ENCODE results near the gene RTP2. TPM values are rescaled to one million over a fixed set of nuclear protein-coding genes. Genes with fewer than 3 reads are reported as not detected.
A peak's percentile ranks its signal among the peaks of the same experiment; 100 is the strongest.

RTP2 gene
- polyA plus RNA-seq, 3 donors, result not detected

DNA sequence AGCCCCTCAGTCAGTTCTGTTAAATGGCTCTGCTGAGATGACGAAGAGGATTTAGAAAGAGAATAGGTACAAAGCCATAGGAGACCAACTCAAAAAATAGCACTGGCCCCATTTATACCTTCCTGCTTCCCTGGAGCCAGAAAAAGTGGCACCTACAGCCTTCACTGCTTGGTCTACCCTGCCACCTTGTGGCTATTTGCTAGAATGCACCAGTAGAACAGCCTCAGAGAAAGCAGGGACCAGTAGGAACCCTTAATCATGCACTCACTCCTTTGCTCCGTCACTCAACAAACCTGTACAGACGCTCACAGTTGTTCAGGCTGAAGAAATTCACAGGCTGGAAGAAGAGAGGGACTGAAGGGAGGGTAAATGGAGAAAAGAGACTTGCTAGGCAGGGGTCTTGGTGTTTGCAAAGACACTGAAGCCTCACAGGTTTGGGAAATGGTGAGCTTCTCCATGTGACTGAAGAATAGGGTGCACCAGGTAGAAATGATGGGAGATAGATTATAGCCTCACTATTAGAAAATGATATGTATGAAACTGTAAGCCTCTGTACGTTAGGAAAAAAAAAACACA, 12.1 kb upstream of the RTP2 start:
- Histone ChIP-seq H3K36me3 (replicated peaks in 1 of 2; ENCODE audit: control insufficient read depth in 1 of 2, insufficient read depth in 2 of 2, low read length in 2 of 2) (no peaks in the 10 kb centered on the region), H3K79me2 (ENCODE audit: insufficient read depth, low read length) (no peaks in the 10 kb centered on the region), H3K4me3 (replicated peaks in 1 of 3; ENCODE audit: low read depth in 2 of 3, low read length in 3 of 3) (no peak overlapping the region), H3K4me1 (ENCODE audit: control insufficient read depth in 1 of 2, insufficient read depth in 2 of 2, low read length in 2 of 2) (no peaks in the 10 kb centered on the region), H3K27ac (ENCODE audit: low read depth in 1 of 2, low read length in 2 of 2) (no peak overlapping the region), H3K9me3 (replicated peaks in 1 of 2; ENCODE audit: control insufficient read depth in 1 of 2, insufficient read depth in 1 of 2, low read length in 2 of 2) (no peaks in the 10 kb centered on the region), H2AFZ (ENCODE audit: insufficient read depth, low read depth, low read length, poor library complexity, severe bottlenecking) (no peak overlapping the region), H3K4me2 (replicated peaks; ENCODE audit: extremely low read depth, low read length, poor library complexity, severe bottlenecking) (no peak overlapping the region), H3K9ac (ENCODE audit: insufficient read depth, low read length, poor library complexity, severe bottlenecking) (no peak overlapping the region), H3K27me3 (ENCODE audit: control insufficient read depth in 2 of 2, insufficient read depth in 2 of 2, low read length in 2 of 2) (no peaks in the 10 kb centered on the region), H4K20me1 (ENCODE audit: insufficient read depth, low read length) (no peaks in the 10 kb centered on the region)
- Mint-ChIP-seq H3K9me3 (no peaks in the 10 kb centered on the region), H3K4me3 (no peak overlapping the region), H3K27me3 (ENCODE audit: low read depth in 3 of 3) (no peaks in the 10 kb centered on the region), H3K36me3 (no peaks in the 10 kb centered on the region), H3K27ac (peak overlapping the region in 2 of 7 donors; percentile 12 to 45), H3K4me1 (peaks cover 7% of the 10 kb centered on the region)
- no CpG with 5 or more reads among the region's 4 CpGs for WGBS (ENCODE audit: insufficient coverage)
- intact Hi-C loops (cut with micrococcal nuclease), result loop anchor here in 1 of 2 donors (10.0 kb wide), 1 partner anchor 400 kb away; no protein-coding TSS in a partner anchor
- TF ChIP-seq, protein P1, sequence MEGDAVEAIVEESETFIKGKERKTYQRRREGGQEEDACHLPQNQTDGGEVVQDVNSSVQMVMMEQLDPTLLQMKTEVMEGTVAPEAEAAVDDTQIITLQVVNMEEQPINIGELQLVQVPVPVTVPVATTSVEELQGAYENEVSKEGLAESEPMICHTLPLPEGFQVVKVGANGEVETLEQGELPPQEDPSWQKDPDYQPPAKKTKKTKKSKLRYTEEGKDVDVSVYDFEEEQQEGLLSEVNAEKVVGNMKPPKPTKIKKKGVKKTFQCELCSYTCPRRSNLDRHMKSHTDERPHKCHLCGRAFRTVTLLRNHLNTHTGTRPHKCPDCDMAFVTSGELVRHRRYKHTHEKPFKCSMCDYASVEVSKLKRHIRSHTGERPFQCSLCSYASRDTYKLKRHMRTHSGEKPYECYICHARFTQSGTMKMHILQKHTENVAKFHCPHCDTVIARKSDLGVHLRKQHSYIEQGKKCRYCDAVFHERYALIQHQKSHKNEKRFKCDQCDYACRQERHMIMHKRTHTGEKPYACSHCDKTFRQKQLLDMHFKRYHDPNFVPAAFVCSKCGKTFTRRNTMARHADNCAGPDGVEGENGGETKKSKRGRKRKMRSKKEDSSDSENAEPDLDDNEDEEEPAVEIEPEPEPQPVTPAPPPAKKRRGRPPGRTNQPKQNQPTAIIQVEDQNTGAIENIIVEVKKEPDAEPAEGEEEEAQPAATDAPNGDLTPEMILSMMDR (IDR thresholded peaks at IDR 0.05), result peak; percentile 93
- DNase-seq, result peak; percentile 55 to 71 (median 66)

DNA sequence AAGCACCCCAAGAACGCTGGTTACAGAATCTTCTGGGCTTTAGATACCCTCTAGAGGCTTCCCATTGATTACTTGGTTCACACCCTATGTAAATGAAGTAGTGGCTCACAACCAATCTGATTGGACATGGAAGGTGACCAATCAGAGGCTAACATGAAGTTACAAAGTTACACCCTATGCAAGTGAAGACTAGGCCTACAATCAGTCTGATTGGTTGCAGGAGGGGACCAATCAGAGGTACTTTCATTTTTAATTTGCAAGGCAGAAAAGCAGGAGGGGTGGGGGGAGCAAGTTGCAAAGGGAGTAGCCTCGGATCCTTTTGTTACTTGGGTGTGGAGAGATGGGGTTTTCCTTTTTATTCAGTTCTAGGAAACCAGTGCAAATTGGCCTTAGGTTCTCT, 11.1 kb upstream of the RTP2 start:
- no peak overlapping the region for H3K4me2 ChIP-seq (replicated peaks; ENCODE audit: extremely low read depth, low read length, poor library complexity, severe bottlenecking)
- H3K9me3 ChIP-seq (replicated peaks in 1 of 2; ENCODE audit: control insufficient read depth in 1 of 2, insufficient read depth in 1 of 2, low read length in 2 of 2), result no peaks in the 10 kb centered on the region
- H3K36me3 ChIP-seq (replicated peaks in 1 of 2; ENCODE audit: control insufficient read depth in 1 of 2, insufficient read depth in 2 of 2, low read length in 2 of 2), result no peaks in the 10 kb centered on the region
- H3K79me2 ChIP-seq (ENCODE audit: insufficient read depth, low read length), result no peaks in the 10 kb centered on the region
- no CpG with 5 or more reads among the region's 2 CpGs for WGBS (ENCODE audit: insufficient coverage)
- intact Hi-C loops (cut with micrococcal nuclease), result loop anchor here in 1 of 2 donors (10.0 kb wide), 1 partner anchor 399 kb away; no protein-coding TSS in a partner anchor
- TF ChIP-seq, protein P1 (IDR thresholded peaks at IDR 0.05), result no peak
- H3K27me3 ChIP-seq (ENCODE audit: control insufficient read depth in 2 of 2, insufficient read depth in 2 of 2, low read length in 2 of 2), result no peaks in the 10 kb centered on the region
- H4K20me1 ChIP-seq (ENCODE audit: insufficient read depth, low read length), result no peaks in the 10 kb centered on the region
- H3K4me1 ChIP-seq (ENCODE audit: control insufficient read depth in 1 of 2, insufficient read depth in 2 of 2, low read length in 2 of 2), result no peaks in the 10 kb centered on the region
- Mint-ChIP-seq H3K27me3 (ENCODE audit: low read depth in 3 of 3) (no peaks in the 10 kb centered on the region), H3K4me1 (peaks cover 7% of the 10 kb centered on the region), H3K9me3 (no peaks in the 10 kb centered on the region), H3K36me3 (no peaks in the 10 kb centered on the region), H3K4me3 (no peak overlapping the region), H3K27ac (no peak overlapping the region)
- H3K4me3 ChIP-seq (replicated peaks in 1 of 3; ENCODE audit: low read depth in 2 of 3, low read length in 3 of 3), result no peak overlapping the region
- no peak overlapping the region for H2AFZ ChIP-seq (ENCODE audit: insufficient read depth, low read depth, low read length, poor library complexity, severe bottlenecking)
- DNase-seq, result no peak
- H3K9ac ChIP-seq (ENCODE audit: insufficient read depth, low read length, poor library complexity, severe bottlenecking), result no peak overlapping the region
- H3K27ac ChIP-seq (ENCODE audit: low read depth in 1 of 2, low read length in 2 of 2), result no peak overlapping the region

All from CD14-positive monocyte (primary cell).